WTC11 (cell line): Measurements from ENCODE around the gene AFF2. TPM values are rescaled to one million over a fixed set of nuclear protein-coding genes. Genes with fewer than 3 reads are reported as not detected.

Source experiments
- ATAC-seq: fragments of 200-7000 bp; cut with Tn5 transposase; 2 replicates; pipeline ENCODE4 v1.10.0; 2021; ENCODE audit warnings: mild to moderate bottlenecking, moderate library complexity
- CTCF ChIA-PET: fragments of 300-600 bp; sonication (Branson Sonifier 250); formaldehyde crosslinking; loops from one replicate; lab custom pipeline; 2021; ENCODE audit warnings: antibody characterized with exemption; lab: Charles Lee
- POLR2A ChIA-PET: fragments of 350-600 bp; sonication (Branson Sonifier 250); formaldehyde crosslinking; loops from one replicate; lab custom pipeline; 2021; ENCODE audit warnings: antibody characterized with exemption; lab: Charles Lee
- DNase-seq: peaks from one replicate; pipeline ENCODE4 v3.0.0; 2021; ENCODE audit warnings: low spot score
- H3K27ac Mint-ChIP-seq: 2 replicates; pipeline ENCODE4 v1.8.0; 2021; ENCODE audit warnings: mixed read lengths
- H3K27me3 Mint-ChIP-seq: 2 replicates; pipeline ENCODE4 v1.8.0; 2021; ENCODE audit warnings: low read depth, mild to moderate bottlenecking, moderate library complexity, mixed read lengths
- H3K36me3 Mint-ChIP-seq: 2 replicates; pipeline ENCODE4 v1.8.0; 2021; ENCODE audit warnings: mixed read lengths
- H3K4me1 Mint-ChIP-seq: 2 replicates; pipeline ENCODE4 v1.8.0; 2022; ENCODE audit warnings: mixed read lengths
- H3K4me3 Mint-ChIP-seq: 2 replicates; pipeline ENCODE4 v1.8.0; 2021; ENCODE audit warnings: mild to moderate bottlenecking, moderate library complexity, mixed read lengths
- H3K9me3 Mint-ChIP-seq: 2 replicates; pipeline ENCODE4 v1.8.0; 2021; ENCODE audit warnings: mixed read lengths
- AFF4 ChIP-seq: sonication (generic); formaldehyde crosslinking; IDR thresholded peaks from 2 replicates; pipeline ENCODE4 v1.8.1; 2023; ENCODE audit warnings: mild to moderate bottlenecking, missing genetic modification reagents, borderline replicate concordance
- ATF2 ChIP-seq: sonication (generic); formaldehyde crosslinking; IDR thresholded peaks from 2 replicates; pipeline ENCODE4 v1.8.1; 2022; ENCODE audit warnings: low read depth, missing genetic modification reagents, borderline replicate concordance
- ATF6 ChIP-seq: sonication (generic); formaldehyde crosslinking; IDR thresholded peaks from 2 replicates; pipeline ENCODE4 v1.8.1; 2023; ENCODE audit warnings: mild to moderate bottlenecking, missing genetic modification reagents
- CTCF ChIP-seq: fragments of 200-600 bp; IDR thresholded peaks from 2 replicates; pipeline ENCODE4 v1.8.0; 2022; ENCODE audit warnings: antibody characterized with exemption
- E2F1 ChIP-seq: sonication (generic); formaldehyde crosslinking; IDR thresholded peaks from 2 replicates; pipeline ENCODE4 v1.8.0; 2022; ENCODE audit warnings: mild to moderate bottlenecking, missing genetic modification reagents
- FOXP4 ChIP-seq: sonication (generic); formaldehyde crosslinking; IDR thresholded peaks from 2 replicates; pipeline ENCODE4 v1.8.0; 2022; ENCODE audit warnings: mild to moderate bottlenecking, missing genetic modification reagents
- GABPB1 ChIP-seq: sonication (generic); formaldehyde crosslinking; IDR thresholded peaks from 2 replicates; pipeline ENCODE4 v1.8.1; 2023; ENCODE audit warnings: mild to moderate bottlenecking, missing genetic modification reagents
- KAT7 ChIP-seq: sonication (generic); formaldehyde crosslinking; IDR thresholded peaks from 2 replicates; pipeline ENCODE4 v1.8.1; 2023; ENCODE audit warnings: missing genetic modification reagents, mild to moderate bottlenecking, borderline replicate concordance
- MAX ChIP-seq: sonication (generic); formaldehyde crosslinking; IDR thresholded peaks from 2 replicates; pipeline ENCODE4 v1.8.0; 2022; ENCODE audit warnings: mild to moderate bottlenecking, missing genetic modification reagents
- MYBL2 ChIP-seq: sonication (generic); formaldehyde crosslinking; IDR thresholded peaks from 2 replicates; pipeline ENCODE4 v1.8.1; 2023; ENCODE audit warnings: mild to moderate bottlenecking, moderate library complexity, missing genetic modification reagents
- PRRX2 ChIP-seq: fragments of 250-450 bp; sonication (Bioruptor Pico); IDR thresholded peaks from 2 replicates; pipeline ENCODE4 v1.8.0; 2021; ENCODE audit warnings: mild to moderate bottlenecking
- SMAD3 ChIP-seq: sonication (generic); formaldehyde crosslinking; IDR thresholded peaks from 2 replicates; pipeline ENCODE4 v1.8.0; 2022; ENCODE audit warnings: missing genetic modification reagents, mild to moderate bottlenecking, borderline replicate concordance
- SMAD4 ChIP-seq: sonication (generic); formaldehyde crosslinking; IDR thresholded peaks from 2 replicates; pipeline ENCODE4 v1.8.0; 2022; ENCODE audit warnings: mild to moderate bottlenecking, missing genetic modification reagents
- SOX15 ChIP-seq: fragments of 250-450 bp; sonication (Bioruptor Pico); IDR thresholded peaks from 2 replicates; pipeline ENCODE4 v1.9.0; 2021; ENCODE audit warnings: mild to moderate bottlenecking
- TCF7 ChIP-seq: sonication (generic); formaldehyde crosslinking; IDR thresholded peaks from 2 replicates; pipeline ENCODE4 v1.8.0; 2022; ENCODE audit warnings: mild to moderate bottlenecking, low read depth, missing genetic modification reagents, moderate library complexity
- ZMAT4 ChIP-seq: fragments of 250-450 bp; sonication (Bioruptor Pico); IDR thresholded peaks from 2 replicates; pipeline ENCODE4 v1.9.0; 2021; ENCODE audit warnings: mild to moderate bottlenecking
- ZNF232 ChIP-seq: sonication (generic); formaldehyde crosslinking; IDR thresholded peaks from 2 replicates; pipeline ENCODE4 v1.8.0; 2022; ENCODE audit warnings: mild to moderate bottlenecking, missing genetic modification reagents
- ZNF281 ChIP-seq: sonication (generic); formaldehyde crosslinking; IDR thresholded peaks from 2 replicates; pipeline ENCODE4 v1.8.0; 2023; ENCODE audit warnings: mild to moderate bottlenecking, missing genetic modification reagents
- total RNA-seq: library from RNA; stranded (reverse); gene quantifications from 3 replicates; pipeline ENCODE4 v1.2.3, GENCODE V29; 2021

Gene AFF2
- total RNA-seq, 1 experiment from 2014 or later: 7.6 TPM

GRCh38 chrX:148507418-148507817 is 7.0 kb downstream of the AFF2 start (continued):
- TF ChIP-seq FOXP4 (CRISPR knock-in tag) (no peak), MAX (CRISPR knock-in tag) (no peak), GABPB1 (CRISPR knock-in tag) (no peak), ATF6 (CRISPR knock-in tag) (no peak), E2F1 (CRISPR knock-in tag) (no peak), MYBL2 (CRISPR knock-in tag) (no peak)

- ChIA-PET POLR2A (no interaction called here), CTCF (interaction anchor here (1.3 kb wide), 1 partner anchor 18 kb away, joined by 3 read pairs; no protein-coding TSS in a partner anchor)
Measured at GRCh38 chrX:148512453-148512852, 12.0 kb downstream of the AFF2 start.

GRCh38 chrX:148513661-148514060 is 13.2 kb downstream of the AFF2 start:
- H3K4me3 Mint-ChIP-seq: no peak overlapping the region
- TF ChIP-seq AFF4 (CRISPR knock-in tag): no peak
- no peak for TF ChIP-seq ZNF281 (CRISPR knock-in tag)
- no peak for TF ChIP-seq ZMAT4
- no peak for TF ChIP-seq KAT7 (CRISPR knock-in tag)
- TF ChIP-seq SMAD3: no peak
- no peak for TF ChIP-seq ZNF232 (CRISPR knock-in tag)
- TF ChIP-seq ATF2 (CRISPR knock-in tag): no peak
- TF ChIP-seq CTCF: no peak

More at GRCh38 chrX:148512453-148512852, 12.0 kb downstream of the AFF2 start:
- no peaks in the 10 kb centered on the region for H3K36me3 Mint-ChIP-seq
- TF ChIP-seq TCF7: no peak
- TF ChIP-seq PRRX2 (CRISPR knock-in tag): no peak
- TF ChIP-seq SOX15 (CRISPR knock-in tag): no peak
- TF ChIP-seq SMAD4 (CRISPR knock-in tag): no peak
- H3K4me3 Mint-ChIP-seq: no peak overlapping the region
- no peak overlapping the region for H3K27ac Mint-ChIP-seq
- DNase-seq: no peak
- H3K9me3 Mint-ChIP-seq: no peaks in the 10 kb centered on the region
- ATAC-seq: no peak
- H3K27me3 Mint-ChIP-seq: no peaks in the 10 kb centered on the region
- peaks cover 5% of the 10 kb centered on the region; the same call in 1 of the 2 replicates for H3K4me1 Mint-ChIP-seq

More at GRCh38 chrX:148513661-148514060, 13.2 kb downstream of the AFF2 start:
- ATAC-seq (no peak), DNase-seq (no peak)
- Mint-ChIP-seq H3K27ac (no peak overlapping the region), H3K9me3 (no peaks in the 10 kb centered on the region), H3K27me3 (no peaks in the 10 kb centered on the region), H3K36me3 (no peaks in the 10 kb centered on the region), H3K4me1 (peaks cover 12% of the 10 kb centered on the region)
- ChIA-PET POLR2A (no interaction called here), CTCF (no interaction called here)
